Endodermal cell (in vitro differentiated cells): ENCODE measurements around the gene ANKRD35. TPM values are rescaled to one million over a fixed set of nuclear protein-coding genes. Genes with fewer than 3 reads are reported as not detected.

ENCODE experiments used
- DNase-seq: peaks from one replicate; pipeline ENCODE4 v3.0.0-alpha.2; 2017
- H3K27ac ChIP-seq: 2 replicates; pipeline ENCODE4 v1.5.1; 2013; ENCODE audit warnings: mild to moderate bottlenecking, low read depth, low read length, moderate library complexity
- H3K27me3 ChIP-seq: 2 replicates; pipeline ENCODE4 v1.6.1; 2013; ENCODE audit warnings: mild to moderate bottlenecking, low read length, moderate library complexity; ENCODE audit not compliant: insufficient read depth, control insufficient read depth, poor library complexity, severe bottlenecking
- H3K36me3 ChIP-seq: 2 replicates; pipeline ENCODE4 v1.7.0; 2013; ENCODE audit warnings: mild to moderate bottlenecking, low read length, moderate library complexity; ENCODE audit not compliant: control insufficient read depth, insufficient read depth
- H3K4me1 ChIP-seq: one replicate; pipeline ENCODE4 v1.7.0; 2013; ENCODE audit warnings: low read length; ENCODE audit not compliant: control insufficient read depth, insufficient read depth
- H3K4me3 ChIP-seq: 2 replicates; pipeline ENCODE4 v1.5.1; 2013; ENCODE audit warnings: mild to moderate bottlenecking, low read length, moderate library complexity
- H3K9ac ChIP-seq: 2 replicates; pipeline ENCODE4 v1.6.1; 2013; ENCODE audit warnings: mild to moderate bottlenecking, low read length, moderate library complexity; ENCODE audit not compliant: poor library complexity, severe bottlenecking; ENCODE audit errors: extremely low read depth
- H3K9me3 ChIP-seq: 2 replicates; pipeline ENCODE4 v1.6.1; 2013; ENCODE audit warnings: mild to moderate bottlenecking, low read length, moderate library complexity; ENCODE audit not compliant: control insufficient read depth
- H3K27ac Mint-ChIP-seq: 2 replicates; pipeline ENCODE4 v1.8.0; 2020; ENCODE audit warnings: mixed read lengths
- H3K27me3 Mint-ChIP-seq: 2 replicates; pipeline ENCODE4 v1.8.0; 2021; ENCODE audit warnings: mild to moderate bottlenecking, mixed read lengths; ENCODE audit not compliant: insufficient read depth
- H3K36me3 Mint-ChIP-seq: 2 replicates; pipeline ENCODE4 v1.8.0; 2020; ENCODE audit warnings: low read depth, mixed read lengths
- H3K4me1 Mint-ChIP-seq: 2 replicates; pipeline ENCODE4 v1.8.0; 2020; ENCODE audit warnings: mixed read lengths
- H3K4me3 Mint-ChIP-seq: 2 replicates; pipeline ENCODE4 v1.8.0; 2020; ENCODE audit warnings: mild to moderate bottlenecking, moderate library complexity, mixed read lengths
- H3K9me3 Mint-ChIP-seq: 2 replicates; pipeline ENCODE4 v1.8.0; 2020; ENCODE audit warnings: mild to moderate bottlenecking, mixed read lengths
- whole genome bisulfite sequencing, 2 experiments: methylation state at CpG; one replicate each; pipeline versions ENCODE4 v1.1.5 to v1.1.7; 2013; ENCODE audit warnings: missing lambda C conversion rate in 2 of 2, mixed read lengths in 1 of 2; ENCODE audit not compliant: insufficient coverage in 1 of 2, insufficient read length in 1 of 2; 5-methylcytosine and 5-hydroxymethylcytosine counted together
- total RNA-seq, 2 donors: library from RNA; stranded (reverse); fragmentation: NEBNext Ultra II Directional in 1 of 2; extraction: Animal tissue kit (Norgen Biotek cat#: 25700) in 1 of 2; gene quantifications; 2 replicates in 1 of 2; 3 replicates in 1 of 2; pipeline ENCODE4 v1.2.1, GENCODE V29; 2021
- TF ChIP-seq, protein P1 (sequence below): fragments of 200-600 bp; sonication (generic); conservative IDR thresholded peaks from 2 replicates; pipeline ENCODE4 v1.5.0; 2021; ENCODE audit warnings: antibody characterized with exemption, mild to moderate bottlenecking

Gene ANKRD35
- total RNA-seq, 2 donors from 2014 or later, result 0.88 to 1.4 TPM

DNA sequence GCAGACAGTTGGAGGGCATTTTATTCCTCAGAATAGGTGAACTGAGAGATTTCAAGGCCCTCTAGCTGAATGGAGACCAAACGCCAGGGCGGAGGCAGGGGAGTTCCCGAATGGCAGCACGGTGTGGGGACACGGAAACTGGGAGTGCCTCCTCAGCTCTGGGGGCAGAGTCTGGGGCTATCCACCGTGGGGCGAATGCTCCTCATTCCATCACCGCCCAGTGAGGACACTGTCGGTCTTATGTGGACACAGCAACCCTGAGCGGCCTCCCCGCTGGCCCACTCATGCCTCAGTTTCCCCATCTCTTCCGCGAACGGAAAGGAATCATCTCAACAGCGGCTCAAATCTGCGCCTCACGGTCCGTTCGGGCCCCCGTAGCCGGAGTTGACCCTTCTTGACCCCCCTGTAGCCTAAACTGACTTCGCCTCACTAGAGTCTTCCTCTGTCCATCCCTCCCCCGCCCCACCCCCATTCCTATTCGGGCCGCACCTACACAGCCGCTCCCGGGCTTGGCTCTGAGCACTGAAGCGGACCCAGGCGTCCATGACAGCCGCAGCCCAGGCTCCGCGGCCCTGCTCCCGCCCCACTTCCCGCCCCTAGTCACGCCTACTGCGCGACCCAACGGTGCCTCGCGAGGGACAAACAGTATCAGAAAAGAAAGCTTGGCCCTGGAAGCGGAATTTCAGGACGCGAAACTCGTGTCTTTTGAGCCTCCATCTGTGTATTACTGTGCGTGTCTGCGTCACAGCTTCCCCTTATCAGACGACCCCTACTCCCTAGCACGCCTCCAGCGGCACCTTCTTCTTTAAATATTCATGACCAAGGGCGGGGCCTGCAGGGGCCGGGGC is 32.7 kb upstream of the ANKRD35 start, which contains the start of gene PEX11B:
Gene PEX11B, minus strand, starts transcription at position 574 of the 848 bp plus-strand sequence. Its CDS starts 29 bp downstream, at position 545.
- DNase-seq, result peak; percentile 95
- Histone ChIP-seq H3K9ac (peak within 1 kb of the TSS; percentile 52), H3K27me3 (no peaks in the 10 kb centered on the region), H3K36me3 (peaks cover 37% of the 10 kb centered on the region), H3K9me3 (no peaks in the 10 kb centered on the region), H3K27ac (peak within 1 kb of the TSS; percentile 43), H3K4me3 (peak within 1 kb of the TSS; percentile 85), H3K4me1 (peaks cover 8% of the 10 kb centered on the region)
- H3K27me3 Mint-ChIP-seq, result no peaks in the 10 kb centered on the region
- H3K4me1 Mint-ChIP-seq, result peaks cover 24% of the 10 kb centered on the region
- H3K27ac Mint-ChIP-seq, result peak within 1 kb of the TSS; percentile 94
- peak within 1 kb of the TSS; percentile 83 for H3K4me3 Mint-ChIP-seq
- H3K9me3 Mint-ChIP-seq, result no peaks in the 10 kb centered on the region
- H3K36me3 Mint-ChIP-seq, result peaks cover 26% of the 10 kb centered on the region
- WGBS, 2 experiments, result 3 to 6% methylated on average over 10 to 51 of the region's 51 CpGs
- TF ChIP-seq, protein P1, sequence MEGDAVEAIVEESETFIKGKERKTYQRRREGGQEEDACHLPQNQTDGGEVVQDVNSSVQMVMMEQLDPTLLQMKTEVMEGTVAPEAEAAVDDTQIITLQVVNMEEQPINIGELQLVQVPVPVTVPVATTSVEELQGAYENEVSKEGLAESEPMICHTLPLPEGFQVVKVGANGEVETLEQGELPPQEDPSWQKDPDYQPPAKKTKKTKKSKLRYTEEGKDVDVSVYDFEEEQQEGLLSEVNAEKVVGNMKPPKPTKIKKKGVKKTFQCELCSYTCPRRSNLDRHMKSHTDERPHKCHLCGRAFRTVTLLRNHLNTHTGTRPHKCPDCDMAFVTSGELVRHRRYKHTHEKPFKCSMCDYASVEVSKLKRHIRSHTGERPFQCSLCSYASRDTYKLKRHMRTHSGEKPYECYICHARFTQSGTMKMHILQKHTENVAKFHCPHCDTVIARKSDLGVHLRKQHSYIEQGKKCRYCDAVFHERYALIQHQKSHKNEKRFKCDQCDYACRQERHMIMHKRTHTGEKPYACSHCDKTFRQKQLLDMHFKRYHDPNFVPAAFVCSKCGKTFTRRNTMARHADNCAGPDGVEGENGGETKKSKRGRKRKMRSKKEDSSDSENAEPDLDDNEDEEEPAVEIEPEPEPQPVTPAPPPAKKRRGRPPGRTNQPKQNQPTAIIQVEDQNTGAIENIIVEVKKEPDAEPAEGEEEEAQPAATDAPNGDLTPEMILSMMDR, result no peak

DNA sequence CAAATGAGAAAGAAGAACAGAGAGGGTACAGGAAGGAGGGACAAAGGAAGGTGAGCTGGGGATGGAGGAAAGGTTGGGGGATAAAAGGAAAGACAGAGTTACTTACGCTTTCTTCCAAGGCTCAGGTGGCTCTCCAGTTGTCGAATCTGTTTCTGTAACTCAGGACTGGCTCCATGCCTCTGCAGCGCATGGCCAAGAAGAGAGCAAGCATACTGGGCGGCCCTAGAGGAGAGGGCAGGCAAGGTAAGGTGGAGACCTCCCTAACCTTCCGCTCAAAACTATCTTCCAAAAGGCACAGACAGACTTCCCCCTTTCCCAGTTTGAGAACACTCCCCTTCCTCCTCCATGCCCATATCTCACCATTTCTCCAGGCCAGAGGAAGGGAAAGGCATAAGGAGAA is 31.9 kb upstream of the ANKRD35 start:
- H3K9me3 ChIP-seq, result no peaks in the 10 kb centered on the region
- no peak for DNase-seq
- H3K27ac ChIP-seq, result no peak overlapping the region
- H3K4me3 ChIP-seq, result peak overlapping the region; percentile 85
- H3K4me1 ChIP-seq, result peaks cover 8% of the 10 kb centered on the region
- Mint-ChIP-seq H3K9me3 (no peaks in the 10 kb centered on the region), H3K4me3 (peak overlapping the region; percentile 83), H3K27ac (no peak overlapping the region), H3K4me1 (peaks cover 24% of the 10 kb centered on the region), H3K36me3 (peaks cover 24% of the 10 kb centered on the region), H3K27me3 (no peaks in the 10 kb centered on the region)
- H3K36me3 ChIP-seq, result peaks cover 33% of the 10 kb centered on the region
- peak overlapping the region; percentile 52 for H3K9ac ChIP-seq
- no peaks in the 10 kb centered on the region for H3K27me3 ChIP-seq
- WGBS, 2 experiments, result 87 to 100% methylated on average over 1 to 5 of the region's 5 CpGs
- TF ChIP-seq, protein P1, result no peak

DNA sequence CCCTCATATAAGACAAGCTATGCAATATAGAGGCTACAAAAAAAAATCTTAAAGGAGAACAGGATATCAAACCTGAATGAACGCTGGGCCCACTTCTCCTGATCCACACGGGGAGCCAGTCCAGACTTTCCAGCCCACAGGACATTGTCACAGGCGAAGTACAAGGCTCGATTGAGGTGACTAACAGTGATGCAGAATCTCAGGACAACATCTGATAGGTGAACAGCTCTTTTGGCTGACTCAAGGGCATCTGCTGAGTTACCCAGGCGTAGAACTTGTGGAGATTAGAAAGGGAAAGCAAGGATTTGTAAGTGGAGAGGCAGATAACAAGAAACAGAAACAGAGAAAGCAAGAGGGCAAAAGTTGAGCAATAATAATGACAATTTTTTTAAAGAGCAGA is 31.1 kb upstream of the ANKRD35 start:
- 88 to 94% methylated on average over 5 of the region's 5 CpGs for WGBS, 2 experiments
- H3K27ac ChIP-seq, result no peak overlapping the region

More for the DNA sequence above, 31.1 kb upstream of the ANKRD35 start:
- Histone ChIP-seq H3K27me3 (no peaks in the 10 kb centered on the region), H3K36me3 (peaks cover 32% of the 10 kb centered on the region), H3K4me3 (no peak overlapping the region), H3K9ac (no peak overlapping the region), H3K4me1 (peaks cover 8% of the 10 kb centered on the region), H3K9me3 (no peaks in the 10 kb centered on the region)
- Mint-ChIP-seq H3K4me1 (peaks cover 24% of the 10 kb centered on the region), H3K4me3 (peak overlapping the region; percentile 1), H3K36me3 (peaks cover 31% of the 10 kb centered on the region), H3K27me3 (no peaks in the 10 kb centered on the region), H3K9me3 (no peaks in the 10 kb centered on the region), H3K27ac (no peak overlapping the region)
- no peak for DNase-seq
- TF ChIP-seq, protein P1, result no peak
